ENCODE measurements around the gene WDR77.

DNA sequence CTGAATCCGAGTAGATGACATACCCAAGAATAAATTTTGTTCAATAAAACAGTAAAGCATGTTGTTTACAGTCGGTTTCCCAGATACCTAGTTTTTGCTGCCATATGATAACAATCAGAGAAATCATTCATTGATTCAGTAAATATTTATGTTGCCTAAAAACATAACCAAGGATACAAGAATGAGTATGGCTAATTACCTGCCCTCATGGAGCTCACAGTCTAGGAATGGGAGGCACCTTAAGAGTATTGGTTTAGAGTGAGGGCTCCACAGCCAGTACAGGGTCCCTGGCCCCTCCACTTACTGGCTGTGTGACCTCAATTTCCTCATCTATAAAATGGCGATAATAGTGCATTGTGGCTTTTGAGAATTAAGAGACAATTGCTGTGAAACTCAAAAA is 1.1 kb upstream of the WDR77 start:
- TF ChIP-seq GATA3 (IDR thresholded peaks at IDR 0.05; ENCODE audit: low read depth, low read length) (no peak), GATA2 (IDR thresholded peaks at IDR 0.05; ENCODE audit: low read depth, low read length) (no peak)
